ENCODE results near the gene WWP2.

- TF ChIP-seq POLR2AphosphoS5 (IDR thresholded peaks at IDR 0.05; ENCODE audit: low read depth, low read length): no peak
- TF ChIP-seq, protein P1, sequence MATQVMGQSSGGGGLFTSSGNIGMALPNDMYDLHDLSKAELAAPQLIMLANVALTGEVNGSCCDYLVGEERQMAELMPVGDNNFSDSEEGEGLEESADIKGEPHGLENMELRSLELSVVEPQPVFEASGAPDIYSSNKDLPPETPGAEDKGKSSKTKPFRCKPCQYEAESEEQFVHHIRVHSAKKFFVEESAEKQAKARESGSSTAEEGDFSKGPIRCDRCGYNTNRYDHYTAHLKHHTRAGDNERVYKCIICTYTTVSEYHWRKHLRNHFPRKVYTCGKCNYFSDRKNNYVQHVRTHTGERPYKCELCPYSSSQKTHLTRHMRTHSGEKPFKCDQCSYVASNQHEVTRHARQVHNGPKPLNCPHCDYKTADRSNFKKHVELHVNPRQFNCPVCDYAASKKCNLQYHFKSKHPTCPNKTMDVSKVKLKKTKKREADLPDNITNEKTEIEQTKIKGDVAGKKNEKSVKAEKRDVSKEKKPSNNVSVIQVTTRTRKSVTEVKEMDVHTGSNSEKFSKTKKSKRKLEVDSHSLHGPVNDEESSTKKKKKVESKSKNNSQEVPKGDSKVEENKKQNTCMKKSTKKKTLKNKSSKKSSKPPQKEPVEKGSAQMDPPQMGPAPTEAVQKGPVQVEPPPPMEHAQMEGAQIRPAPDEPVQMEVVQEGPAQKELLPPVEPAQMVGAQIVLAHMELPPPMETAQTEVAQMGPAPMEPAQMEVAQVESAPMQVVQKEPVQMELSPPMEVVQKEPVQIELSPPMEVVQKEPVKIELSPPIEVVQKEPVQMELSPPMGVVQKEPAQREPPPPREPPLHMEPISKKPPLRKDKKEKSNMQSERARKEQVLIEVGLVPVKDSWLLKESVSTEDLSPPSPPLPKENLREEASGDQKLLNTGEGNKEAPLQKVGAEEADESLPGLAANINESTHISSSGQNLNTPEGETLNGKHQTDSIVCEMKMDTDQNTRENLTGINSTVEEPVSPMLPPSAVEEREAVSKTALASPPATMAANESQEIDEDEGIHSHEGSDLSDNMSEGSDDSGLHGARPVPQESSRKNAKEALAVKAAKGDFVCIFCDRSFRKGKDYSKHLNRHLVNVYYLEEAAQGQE (IDR thresholded peaks at IDR 0.05; ENCODE audit: insufficient read depth in 1 of 2, low read depth in 2 of 2, low read length in 2 of 2): no peak
Observed at GRCh38 chr16:69881141-69881540, 119.0 kb downstream of the WWP2 start.

All from PFSK-1 (cell line).